GM12892 (cell line): ENCODE measurements around the gene KLHL5.

Experiments
- POLR2A ChIP-seq: IDR thresholded peaks from 2 replicates; pipeline ENCODE4 v1.6.1; 2011; ENCODE audit warnings: low read depth, low read length, control low read depth
- POLR2AphosphoS5 ChIP-seq: IDR thresholded peaks from 2 replicates; pipeline ENCODE4 v1.6.1; 2011; ENCODE audit warnings: low read depth, low read length, control low read depth
- TAF1 ChIP-seq: IDR thresholded peaks from 2 replicates; pipeline ENCODE4 v1.6.1; 2011; ENCODE audit warnings: low read depth, mild to moderate bottlenecking, control low read depth, low read length, borderline replicate concordance

DNA sequence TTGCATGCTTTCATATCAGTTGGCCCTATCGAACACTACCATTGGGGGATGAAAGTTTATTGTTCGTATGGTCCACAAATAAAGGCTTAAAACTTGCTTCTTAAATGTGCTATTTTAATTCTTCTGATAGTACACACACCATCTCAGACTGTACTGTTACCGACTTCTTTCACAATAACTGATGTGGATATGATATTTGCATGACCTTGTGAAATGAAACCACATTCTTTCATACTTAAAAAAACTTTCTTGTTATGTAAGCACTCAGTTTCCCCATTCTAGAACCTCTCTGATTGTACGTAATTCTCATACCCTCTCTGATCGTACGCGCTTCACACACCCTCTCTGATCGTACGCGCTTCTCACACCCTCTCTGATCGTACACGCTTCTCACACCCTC lies 108.3 kb downstream of the KLHL5 start:
- TF ChIP-seq POLR2AphosphoS5, result no peak
- no peak for TF ChIP-seq POLR2A
- no peak for TF ChIP-seq TAF1
